HG03025 (cell line): ENCODE results near the gene UIMC1.
"Not testable (repeated sequence)": the region's sequence is repeated elsewhere in the genome, so short reads cannot be mapped to it uniquely, and the experiment has no call there.

ENCODE experiments used
- ATAC-seq: cut with Tn5 transposase; IDR thresholded peaks from one replicate; pipeline ENCODE4 v1.9.1; 2021; ENCODE audit warnings: mild to moderate bottlenecking, moderate library complexity; ENCODE audit not compliant: unreplicated experiment, low FRiP score

UIMC1 gene

GRCh38 chr5:177006265-177006972, at the start of gene UIMC1:
TSS of gene UIMC1 (minus strand) at chr5:177006779. CDS start at chr5:176982615, 24,164 bp downstream.
- ATAC-seq = peak; percentile 57

- ATAC-seq = no peak
Measured at GRCh38 chr5:177049285-177049684, 42.7 kb upstream of the UIMC1 start.

GRCh38 chr5:177048531-177048930, 42.0 kb upstream of the UIMC1 start:
- not testable (repeated sequence) for ATAC-seq

DNA sequence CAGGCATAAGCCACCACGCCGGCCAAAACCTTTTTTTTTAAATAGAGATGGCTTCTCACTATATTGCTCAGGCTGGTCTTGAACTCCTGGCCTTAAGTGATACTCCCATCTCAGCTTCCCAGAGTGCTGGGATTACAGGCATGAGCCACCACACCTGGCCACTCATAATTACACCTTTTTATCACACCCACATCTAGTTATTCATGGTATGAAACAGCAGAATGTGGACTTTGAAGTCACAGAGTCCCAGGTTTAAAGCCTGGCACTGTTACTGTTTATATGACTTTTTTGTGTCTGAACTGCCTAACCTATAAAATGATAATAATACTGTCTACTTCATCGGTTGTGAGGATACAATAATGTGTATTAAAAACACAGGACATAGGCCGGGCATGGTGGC, 39.1 kb upstream of the UIMC1 start:
- ATAC-seq = no peak

DNA sequence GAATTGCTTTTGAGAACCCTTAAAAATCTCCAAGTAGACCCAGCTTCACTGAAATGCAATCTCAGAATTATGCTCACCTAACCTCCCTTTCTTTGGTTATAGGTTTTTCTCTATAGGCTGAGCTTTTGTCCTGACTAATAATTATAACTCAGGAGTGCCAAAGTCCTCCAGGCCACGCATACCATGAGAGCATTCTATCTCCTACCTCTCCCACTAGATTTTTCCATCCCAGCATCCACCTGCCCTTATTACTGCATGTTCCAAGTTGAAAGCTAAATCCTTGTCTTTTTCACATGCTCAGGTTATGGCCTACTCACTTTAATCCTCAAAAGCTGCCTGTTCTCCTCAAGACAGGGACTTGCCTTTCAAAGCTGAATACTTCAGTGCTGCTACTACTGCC, 38.1 kb upstream of the UIMC1 start:
- ATAC-seq = no peak

DNA sequence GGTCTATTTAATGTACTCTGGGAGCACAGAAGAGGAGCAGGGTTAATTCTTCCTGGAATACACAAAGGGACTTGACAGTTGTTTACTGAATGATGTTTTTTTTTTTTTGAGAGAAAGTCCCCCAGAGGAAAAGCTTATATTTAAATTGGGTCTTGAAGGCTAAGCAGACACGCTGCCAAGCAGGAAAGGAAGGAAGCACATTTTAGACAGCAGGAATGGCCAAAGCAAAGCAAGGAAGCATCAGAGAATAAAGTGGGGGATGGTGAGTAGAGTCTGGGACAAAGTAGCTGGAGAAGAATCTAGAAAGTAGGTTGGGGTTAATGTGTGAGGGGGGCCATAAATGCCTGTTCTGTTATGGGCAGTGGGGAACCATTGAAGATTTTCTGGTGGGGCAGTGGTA, 37.4 kb upstream of the UIMC1 start:
- no peak for ATAC-seq

- no peak for ATAC-seq
Measured at GRCh38 chr5:177043114-177043513, 36.5 kb upstream of the UIMC1 start.

DNA sequence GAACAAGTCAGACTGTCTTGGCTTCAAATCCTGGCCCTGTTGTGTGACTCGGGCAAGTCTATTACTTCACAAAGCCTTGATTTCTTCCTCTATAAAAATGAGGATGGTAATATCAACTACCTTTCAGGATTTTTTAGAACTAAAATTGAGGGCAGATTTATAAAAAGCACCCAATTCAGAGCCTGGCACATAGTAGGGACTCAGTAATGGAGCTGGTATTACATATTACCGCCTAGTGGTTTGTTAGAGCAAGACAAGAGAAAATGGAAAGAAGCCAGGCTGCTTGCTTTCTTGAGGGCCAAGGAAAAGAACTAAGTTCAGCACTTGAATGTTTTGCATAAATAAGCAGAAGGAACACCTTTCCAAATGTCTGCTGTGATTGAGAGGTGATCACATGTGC, 35.4 kb upstream of the UIMC1 start:
- ATAC-seq = no peak

- no peak for ATAC-seq
Measured at GRCh38 chr5:177040814-177041420, 34.3 kb upstream of the UIMC1 start.

DNA sequence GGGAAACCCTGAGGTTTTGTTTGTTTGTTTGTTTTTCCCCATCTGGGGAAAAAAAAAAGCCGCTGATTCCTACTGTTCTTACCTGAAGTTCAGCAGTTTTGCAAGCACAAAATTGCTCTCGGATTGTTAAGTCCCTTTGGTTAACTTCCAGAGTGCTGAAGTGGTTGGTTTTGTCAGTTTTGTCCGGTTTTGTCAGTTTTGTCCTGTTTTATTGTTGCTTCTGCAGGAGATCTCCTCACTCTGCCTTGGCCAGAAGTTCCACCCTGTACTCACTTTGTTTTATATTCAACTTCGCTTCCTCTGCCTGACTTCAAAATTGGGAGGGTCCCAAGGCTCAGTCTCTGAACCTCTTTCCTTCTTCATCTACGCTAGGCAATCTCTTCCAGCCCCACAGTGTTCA, 30.3 kb upstream of the UIMC1 start:
- ATAC-seq = no peak

- no peak for ATAC-seq
Measured at GRCh38 chr5:177036443-177036842, 29.9 kb upstream of the UIMC1 start.

DNA sequence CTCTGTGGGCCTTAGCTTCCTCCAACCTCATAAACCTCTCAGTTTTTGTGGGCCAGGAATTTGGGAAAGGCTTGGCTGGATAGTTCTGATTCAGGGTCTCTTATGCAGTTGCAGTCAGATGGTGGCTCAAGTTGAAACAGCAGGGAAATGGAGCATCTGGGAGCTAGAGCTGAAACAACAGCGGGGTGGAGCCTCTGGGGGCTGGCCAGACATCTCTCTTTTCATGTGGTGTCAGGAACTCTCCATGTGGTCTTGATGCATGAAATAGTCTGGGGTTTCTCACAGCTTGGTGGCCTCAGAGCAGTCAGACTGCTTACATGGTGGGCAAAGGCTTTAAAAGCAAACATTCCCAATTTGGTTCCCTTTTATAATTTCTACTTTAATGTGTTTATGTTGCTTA, 29.4 kb upstream of the UIMC1 start:
- ATAC-seq = no peak

- no peak for ATAC-seq
Measured at GRCh38 chr5:177029498-177029897, 22.9 kb upstream of the UIMC1 start.

- no peak for ATAC-seq
Measured at GRCh38 chr5:177027665-177028064, 21.1 kb upstream of the UIMC1 start.

GRCh38 chr5:177025101-177025601, 18.6 kb upstream of the UIMC1 start:
- no peak for ATAC-seq

DNA sequence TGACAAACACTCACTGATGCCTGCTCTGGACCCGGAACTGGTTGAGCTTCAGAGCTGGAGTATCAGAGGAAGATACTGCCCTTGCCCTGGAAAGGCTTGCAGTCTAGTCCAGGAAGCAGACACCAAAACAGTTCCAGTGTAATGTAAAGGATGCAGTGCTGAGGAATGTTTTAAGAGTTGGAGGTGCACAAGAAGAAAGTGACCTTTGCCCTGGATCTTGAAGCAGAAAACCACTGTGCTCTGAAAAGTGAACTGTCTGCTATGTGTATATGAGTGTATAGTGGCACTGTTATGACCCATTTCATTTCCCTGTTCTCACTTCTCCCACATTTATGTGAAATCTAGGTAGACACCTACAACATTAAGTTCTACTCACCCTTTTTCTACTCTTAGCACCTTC, 18.0 kb upstream of the UIMC1 start:
- ATAC-seq = no peak

DNA sequence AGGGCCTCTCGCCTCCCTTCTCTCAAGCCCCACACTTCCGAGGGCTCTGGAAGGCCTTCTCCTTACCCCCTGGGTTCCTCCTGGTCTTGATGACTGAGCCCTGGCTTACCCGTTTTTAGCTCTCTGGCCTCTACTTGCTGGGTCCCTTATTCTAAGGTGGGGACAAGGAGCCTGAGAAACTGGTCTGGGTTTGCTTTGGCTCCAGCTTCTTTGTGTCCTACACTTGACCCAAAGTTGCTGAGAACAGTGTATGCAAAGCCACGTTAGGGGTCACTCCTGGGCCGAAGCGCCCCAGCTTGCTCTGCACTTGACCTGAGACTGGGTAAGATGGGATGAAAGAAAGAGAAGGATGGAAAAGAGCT, 16.7 kb upstream of the UIMC1 start:
- no peak for ATAC-seq

DNA sequence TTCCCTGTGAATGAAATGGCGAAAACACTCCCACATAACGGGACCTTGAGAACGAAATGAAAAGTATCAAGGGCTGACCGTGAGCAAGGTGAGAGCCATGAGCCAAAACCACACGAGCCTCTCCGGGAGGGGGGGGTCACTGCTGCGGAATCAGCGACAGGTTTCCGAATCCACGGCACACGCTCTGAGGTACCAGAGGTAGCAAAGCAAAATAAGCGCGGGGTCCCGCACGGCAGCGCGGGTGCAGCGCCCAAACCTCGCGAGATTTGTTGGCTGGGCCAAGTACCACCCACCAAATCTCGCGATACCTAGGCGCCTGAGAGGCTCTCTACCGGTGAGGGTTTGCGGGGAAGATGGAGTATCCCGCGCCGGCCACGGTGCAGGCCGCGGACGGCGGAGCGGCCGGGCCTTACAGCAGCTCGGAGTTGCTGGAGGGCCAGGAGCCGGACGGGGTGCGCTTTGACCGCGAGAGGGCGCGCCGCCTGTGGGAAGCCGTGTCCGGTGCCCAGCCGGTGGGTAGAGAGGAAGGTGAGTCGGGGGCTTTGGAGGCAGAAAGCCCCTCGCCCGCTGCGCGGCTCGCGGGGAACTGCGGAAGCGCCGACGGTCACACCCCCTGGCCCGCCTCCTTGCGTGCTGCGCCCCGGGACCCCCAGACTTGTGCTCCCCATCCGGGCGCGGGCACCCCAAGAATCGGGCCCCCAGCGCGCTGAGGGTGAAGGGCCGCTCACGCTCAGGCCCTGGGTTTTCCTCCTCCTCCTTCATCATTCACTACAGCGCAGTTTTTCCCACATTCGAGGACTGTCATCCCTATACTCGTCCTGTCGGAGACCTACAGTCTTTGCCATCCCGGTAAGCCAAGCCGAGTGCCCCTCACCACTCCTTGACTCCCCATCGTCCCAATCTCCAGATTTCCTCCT, 16.1 kb upstream of the UIMC1 start, which contains the start of gene ZNF346:
Gene ZNF346 (plus strand): TSS at position 311 of the 917 bp plus-strand sequence. CDS start 43 bp downstream, at position 354.
- ATAC-seq = peak; percentile 64

DNA sequence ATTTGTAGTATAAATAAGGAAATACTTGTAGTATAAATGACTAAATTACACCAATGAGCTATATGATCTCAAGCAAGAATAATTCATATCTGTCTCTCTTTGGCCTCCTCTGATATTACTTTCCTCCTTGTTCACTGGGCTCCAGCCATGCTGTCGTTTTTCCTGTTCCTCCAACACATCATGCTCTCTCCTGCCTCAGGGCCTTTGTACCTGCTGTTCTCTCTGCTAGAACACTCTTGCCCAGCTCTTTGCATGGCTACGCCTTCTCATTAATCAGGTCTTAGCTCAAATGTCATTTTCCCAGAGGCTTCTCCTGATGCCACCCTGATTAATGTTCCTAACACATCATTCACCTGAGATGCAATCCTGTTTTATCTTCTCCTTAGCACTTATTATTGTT, 13.5 kb upstream of the UIMC1 start:
- ATAC-seq = no peak

DNA sequence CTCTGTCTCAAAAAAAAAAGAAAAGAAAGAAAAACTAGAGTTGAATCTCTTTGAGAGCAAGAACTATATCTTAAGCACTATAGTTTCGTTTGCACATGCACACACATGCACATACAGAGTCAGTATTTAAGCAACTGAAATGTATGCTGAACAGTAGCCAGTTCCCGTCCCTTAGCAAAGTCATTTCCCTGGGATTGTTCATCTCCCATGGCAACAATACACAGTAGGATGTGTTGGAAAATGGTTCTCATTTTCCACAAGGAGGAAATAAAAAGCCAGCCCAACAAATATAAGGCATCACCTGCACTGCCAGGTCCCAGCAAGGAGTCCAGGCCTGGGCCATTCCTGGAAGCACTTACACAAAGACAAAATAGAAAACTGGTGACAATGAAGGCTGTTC, 11.8 kb upstream of the UIMC1 start:
- no peak for ATAC-seq

- no peak for ATAC-seq
Measured at GRCh38 chr5:177015156-177015555, 8.6 kb upstream of the UIMC1 start.
